GM12875 (cell line): Measurements from ENCODE around the gene OVAAL.

Experiments used
- H3K4me3 ChIP-seq: one replicate; pipeline ENCODE4 v1.5.1; 2011; ENCODE audit warnings: low read depth, low read length, control low read depth
- CTCF ChIP-seq: IDR thresholded peaks from 2 replicates; pipeline ENCODE4 v1.5.1; 2011; ENCODE audit warnings: low read depth, mild to moderate bottlenecking, control low read depth, inconsistent platforms, low read length, moderate library complexity, borderline replicate concordance; ENCODE audit not compliant: insufficient read depth

The OVAAL gene

GRCh38 chr1:180522213-180522515, 36.6 kb upstream of the OVAAL start:
- H3K4me3 ChIP-seq: no peak overlapping the region
- TF ChIP-seq CTCF: no peak

DNA sequence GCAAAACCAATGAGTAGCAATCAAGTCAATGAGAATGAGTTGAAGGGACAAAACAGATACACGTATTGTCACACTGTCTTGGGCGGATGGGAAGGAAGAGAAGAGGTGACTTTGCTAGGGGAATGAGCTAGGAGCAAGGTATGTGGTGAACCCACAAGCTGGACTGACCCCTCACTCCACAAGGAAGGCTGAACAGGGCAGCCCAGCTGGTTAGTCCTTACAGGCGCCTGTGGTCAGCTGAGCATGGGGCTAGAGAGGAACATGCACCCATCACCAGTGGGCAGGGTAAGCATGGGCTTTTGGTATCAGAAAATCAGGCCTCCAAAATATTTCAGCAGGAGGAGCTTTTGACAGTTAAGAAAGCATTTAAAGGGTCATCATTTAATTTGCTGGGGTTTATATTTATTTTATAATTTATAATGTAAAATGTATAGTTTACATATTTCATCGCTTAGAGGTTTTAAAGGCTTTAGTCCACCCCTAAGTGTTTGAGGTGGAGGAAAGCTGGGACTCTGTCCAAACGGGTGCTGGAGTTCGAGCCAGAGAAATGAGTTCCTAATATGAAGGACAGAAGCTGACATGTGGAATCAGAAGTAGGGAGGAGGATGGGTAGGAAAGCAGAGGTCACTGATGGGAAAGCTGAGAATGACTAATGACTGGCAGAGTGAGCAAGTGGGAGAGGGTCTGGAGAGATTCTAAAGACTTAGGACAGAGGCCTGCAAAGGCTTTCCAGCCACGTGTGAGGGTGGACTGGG, 34.4 kb upstream of the OVAAL start:
- no peak for TF ChIP-seq CTCF
- H3K4me3 ChIP-seq: no peak overlapping the region

DNA sequence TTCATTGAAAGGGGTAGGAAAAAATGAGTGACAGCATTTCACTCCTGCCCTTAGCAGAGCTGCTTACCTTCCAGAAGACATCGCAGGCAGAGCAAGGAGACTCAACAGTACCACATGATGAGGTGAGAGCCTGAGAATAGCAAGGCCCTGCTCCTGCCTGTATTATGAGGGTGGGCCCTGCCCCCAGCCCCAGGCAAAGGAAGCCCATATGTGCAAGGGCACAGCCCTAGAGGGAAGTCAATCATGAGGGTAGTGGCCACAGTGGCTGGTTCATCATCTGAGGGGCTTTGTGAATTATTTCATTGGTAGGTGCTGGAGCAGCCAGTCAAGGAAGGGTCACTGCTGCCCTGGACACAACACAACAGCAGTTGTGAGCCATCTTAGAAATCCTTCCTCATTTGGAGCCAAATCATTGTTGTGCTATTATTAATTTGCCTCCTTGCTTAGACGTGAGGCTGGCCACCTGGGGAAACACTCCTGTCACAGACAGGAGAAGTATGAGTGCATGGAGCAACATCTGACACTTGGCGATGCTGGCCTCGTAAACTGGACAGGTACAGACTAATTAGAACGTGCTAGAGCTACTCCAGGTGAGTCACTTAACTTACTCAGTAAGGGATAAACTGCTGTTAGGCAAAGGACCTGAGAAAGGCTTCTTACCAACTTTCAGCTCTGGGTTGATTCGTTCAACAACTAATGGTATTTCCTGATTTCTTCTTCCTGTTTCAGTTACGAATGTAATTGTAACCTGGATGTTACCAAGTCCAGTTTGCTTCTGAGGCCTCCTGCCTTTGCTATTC, 33.6 kb upstream of the OVAAL start:
- TF ChIP-seq CTCF: no peak
- no peak overlapping the region for H3K4me3 ChIP-seq

- TF ChIP-seq CTCF: no peak
- H3K4me3 ChIP-seq: no peak overlapping the region
Observed at GRCh38 chr1:180525715-180526039, 33.1 kb upstream of the OVAAL start.

DNA sequence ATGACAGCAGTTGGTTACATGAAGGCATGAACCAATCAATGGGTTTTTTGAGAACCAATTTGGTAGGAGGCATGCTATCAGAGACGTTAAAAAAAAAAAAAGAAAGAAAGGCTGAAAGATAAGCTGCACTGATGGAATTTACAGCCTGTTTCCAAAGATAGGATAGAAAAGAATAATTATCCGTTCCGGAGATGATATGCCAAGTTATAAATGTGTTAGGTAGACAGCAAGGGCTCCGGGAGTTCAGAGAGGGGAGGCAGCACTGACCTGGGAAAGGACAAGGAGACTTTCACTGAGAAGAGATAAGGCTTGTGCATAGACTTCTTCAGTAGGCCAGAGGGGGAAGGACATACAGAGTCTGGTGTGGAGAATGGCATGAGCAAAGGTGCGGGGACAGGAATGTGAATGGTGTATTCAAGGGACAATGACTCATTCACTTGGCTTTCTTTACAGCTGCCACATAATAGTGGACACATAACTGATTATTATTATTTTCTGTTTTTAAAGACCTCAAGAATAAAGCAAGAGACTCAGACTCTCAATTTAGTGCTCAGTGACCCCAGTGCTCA, 31.6 kb upstream of the OVAAL start:
- TF ChIP-seq CTCF: no peak
- H3K4me3 ChIP-seq: no peak overlapping the region

- no peak overlapping the region for H3K4me3 ChIP-seq
- no peak for TF ChIP-seq CTCF
Observed at GRCh38 chr1:180528868-180529470, 29.8 kb upstream of the OVAAL start.
